K562 (cell line): ENCODE data around the gene STRN3. TPM values are rescaled to one million over a fixed set of nuclear protein-coding genes. Genes with fewer than 3 reads are reported as not detected.

Experiments used
- AFF1 ChIP-seq, 2 experiments: fragments of 450-650 bp; IDR thresholded peaks; 2 replicates each; pipeline ENCODE4 v1.6.1; 2018; ENCODE audit warnings: mild to moderate bottlenecking in 2 of 2, low read depth in 1 of 2; ENCODE audit not compliant: partially characterized antibody in 2 of 2
- ARHGAP35 ChIP-seq: fragments of 450-650 bp; IDR thresholded peaks from 2 replicates; pipeline ENCODE4 v1.6.1; 2018; ENCODE audit not compliant: partially characterized antibody
- ATF7 ChIP-seq: fragments of 450-650 bp; IDR thresholded peaks from 2 replicates; pipeline ENCODE4 v1.7.1; 2014; ENCODE audit warnings: mild to moderate bottlenecking, moderate library complexity
- BRD9 ChIP-seq: fragments of 450-650 bp; IDR thresholded peaks from 2 replicates; pipeline ENCODE4 v1.6.1; 2018; ENCODE audit warnings: low read depth; ENCODE audit not compliant: partially characterized antibody
- CBX5 ChIP-seq: IDR thresholded peaks from 2 replicates; pipeline ENCODE4 v1.6.1; 2014; ENCODE audit warnings: low read depth, borderline replicate concordance
- CCNT2 ChIP-seq: IDR thresholded peaks from 2 replicates; pipeline ENCODE4 v1.6.1; 2011; ENCODE audit warnings: borderline replicate concordance, low read depth, mild to moderate bottlenecking, moderate library complexity, mixed read lengths, low read length; ENCODE audit not compliant: insufficient read length; ENCODE audit errors: extremely low read depth
- ETS1 ChIP-seq: conservative IDR thresholded peaks from 2 replicates; pipeline ENCODE4 v1.6.1; 2011; ENCODE audit warnings: low read depth, mild to moderate bottlenecking, low read length; ENCODE audit not compliant: control insufficient read depth
- EZH2 ChIP-seq: IDR thresholded peaks from 2 replicates; pipeline ENCODE4 v1.6.1; 2012; ENCODE audit warnings: low read depth, mild to moderate bottlenecking, inconsistent platforms, low read length, borderline replicate concordance
- HMG20B ChIP-seq: fragments of 250-450 bp; sonication (Bioruptor Pico); IDR thresholded peaks from 2 replicates; pipeline ENCODE4 v1.5.0; 2021; ENCODE audit warnings: mild to moderate bottlenecking
- MAFG ChIP-seq: fragments of 450-650 bp; conservative IDR thresholded peaks from 2 replicates; pipeline ENCODE4 v1.6.1; 2016; ENCODE audit warnings: missing genetic modification characterization, missing compliant biosample characterization
- MTA3 ChIP-seq: fragments of 450-650 bp; formaldehyde crosslinking; IDR thresholded peaks from 2 replicates; pipeline ENCODE4 v1.6.1; 2017; ENCODE audit warnings: mild to moderate bottlenecking, borderline replicate concordance
- NFATC3 ChIP-seq: fragments of 450-650 bp; IDR thresholded peaks from 2 replicates; pipeline ENCODE4 v1.6.1; 2017; ENCODE audit warnings: mild to moderate bottlenecking
- OTX1 ChIP-seq: fragments of 450-650 bp; formaldehyde crosslinking; IDR thresholded peaks from 2 replicates; pipeline ENCODE4 v1.4.0; 2022; ENCODE audit warnings: mild to moderate bottlenecking
- PHF21A ChIP-seq: fragments of 450-650 bp; IDR thresholded peaks from 2 replicates; pipeline ENCODE4 v1.6.1; 2017; ENCODE audit warnings: low read depth, borderline replicate concordance
- POLR2AphosphoS2 ChIP-seq: IDR thresholded peaks from 2 replicates; pipeline ENCODE4 v1.6.1; 2012; ENCODE audit warnings: low read length, improper control_type of control experiment
- PYGO2 ChIP-seq: fragments of 450-650 bp; IDR thresholded peaks from 2 replicates; pipeline ENCODE4 v1.6.1; 2016; ENCODE audit warnings: mild to moderate bottlenecking, missing genetic modification characterization, moderate library complexity, missing compliant biosample characterization
- RNF2 ChIP-seq: sonication (generic); IDR thresholded peaks from 2 replicates; pipeline ENCODE4 v1.6.1; 2016
- SETDB1 ChIP-seq: IDR thresholded peaks from one replicate; pipeline ENCODE4 v1.6.1; 2012; ENCODE audit warnings: low read length, control low read depth, inconsistent platforms
- SIN3A ChIP-seq, 2 experiments: fragments of 150-350 bp in 1 of 2; IDR thresholded peaks; 2 replicates each; pipeline ENCODE4 v1.6.1; 2011 to 2016; ENCODE audit warnings: borderline replicate concordance in 2 of 2, low read depth in 2 of 2, low read length in 2 of 2, mild to moderate bottlenecking in 2 of 2, moderate library complexity in 2 of 2; ENCODE audit not compliant: control insufficient read depth in 1 of 2
- SMAD4 ChIP-seq: fragments of 250-450 bp; sonication (Bioruptor Pico); conservative IDR thresholded peaks from 2 replicates; pipeline ENCODE4 v1.8.0; 2021; ENCODE audit warnings: inconsistent platforms, mild to moderate bottlenecking, moderate library complexity
- ZNF561 ChIP-seq: fragments of 450-650 bp; formaldehyde crosslinking; conservative IDR thresholded peaks from 2 replicates; pipeline ENCODE4 v1.4.0; 2020; ENCODE audit warnings: mild to moderate bottlenecking, moderate library complexity
- ZNF76 ChIP-seq: fragments of 250-450 bp; sonication (Bioruptor Pico); IDR thresholded peaks from 2 replicates; pipeline ENCODE4 v1.4.0; 2020; ENCODE audit warnings: mild to moderate bottlenecking, moderate library complexity, borderline replicate concordance
- polyA plus RNA-seq, 8 experiments: library from polyadenylated mRNA; depleted of rRNA in 4 of 8; stranded (reverse) in 5 of 8; unstranded in 3 of 8; fragments of >200 nt; fragmentation: Nextera tagmentation in 2 of 8; fragmentation: Illumina TruSeq in 1 of 8; extraction: Ambion mirVana in 2 of 8; extraction: Trizol in 1 of 8; gene quantifications; 2 replicates each; pipeline versions ENCODE4 v1.2.1 to v1.2.3, GENCODE V29; 2011 to 2014; ENCODE audit warnings: inconsistent platforms in 1 of 8, missing spikeins in 1 of 8
- total RNA-seq, 7 experiments: library from RNA; depleted of rRNA in 6 of 7; stranded (reverse); fragments of >200 nt in 6 of 7; fragmentation: Illumina TruSeq in 2 of 7; extraction: Trizol in 2 of 7; gene quantifications; 2 replicates each; pipeline versions ENCODE4 v1.2.1 to v1.2.3, GENCODE V29; 2011 to 2021; ENCODE audit warnings: low replicate concordance in 1 of 7

STRN3 gene
- total and polyA plus RNA-seq, 9 of the 15 experiments (the other 6 are each of a cell fraction or from before 2014, with no cell fraction given) = 5.9 to 29.1 (median 16.0) TPM

GRCh38 chr14:31026450-31027235, 464 bp upstream of the STRN3 start (continued):
- peak; percentile 80 for TF ChIP-seq BRD9
- peak; percentile 53 for TF ChIP-seq CCNT2
- TF ChIP-seq OTX1 = no peak
- no peak for TF ChIP-seq PYGO2 (tag)
- TF ChIP-seq AFF1 (IDR thresholded peaks at IDR 0.05; ENCODE audit: low read depth in 1 of 2, partially characterized antibody in 2 of 2) = peak in 1 of 2 experiments; percentile 79
- no peak for TF ChIP-seq SETDB1
- TF ChIP-seq ETS1 = 0 out of 2 replicates have a peak, but pooled peaks have one; percentile 33
- TF ChIP-seq RNF2 = 0 out of 2 replicates have a peak, but pooled peaks have one; percentile 17
- TF ChIP-seq POLR2AphosphoS2 = no peak
- no peak for TF ChIP-seq HMG20B
- TF ChIP-seq MAFG (tag) = no peak
- TF ChIP-seq PHF21A = no peak
- TF ChIP-seq CBX5 = no peak
- TF ChIP-seq SIN3A (IDR thresholded peaks at IDR 0.05; ENCODE audit: borderline replicate concordance in 2 of 2, control insufficient read depth in 1 of 2, low read depth in 2 of 2, low read length in 2 of 2) = peak in 1 of 2 experiments; percentile 17; a peak in 1 of 4 replicates
- no peak for TF ChIP-seq ZNF76 (CRISPR knock-in tag)
- peak; percentile 64; the same call in 1 of the 2 replicates for TF ChIP-seq MTA3
- no peak for TF ChIP-seq ARHGAP35
- no peak for TF ChIP-seq ZNF561 (CRISPR knock-in tag)
- TF ChIP-seq NFATC3 = no peak
- peak; percentile 62 for TF ChIP-seq ATF7
- no peak for TF ChIP-seq EZH2
- TF ChIP-seq SMAD4 = no peak; the same call in 1 of the 2 replicates
